MM.1S (cell line): Measurements from ENCODE around the gene OR9Q1.

Source experiments
- DNase-seq: peaks from one replicate; pipeline ENCODE4 v3.0.0-alpha.2; 2015
- H2AFZ ChIP-seq: fragments of 300-600 bp; sonication (generic); 2 replicates; pipeline ENCODE4 v1.6.0; 2016; ENCODE audit warnings: antibody characterized with exemption, low read length
- H3F3A ChIP-seq: fragments of 300-600 bp; sonication (generic); 2 replicates; pipeline ENCODE4 v1.6.1; 2016; ENCODE audit warnings: mild to moderate bottlenecking, antibody characterized with exemption, low read length, moderate library complexity, mixed read lengths; ENCODE audit not compliant: insufficient read depth
- H3K27ac ChIP-seq: fragments of 300-600 bp; sonication (generic); 2 replicates; pipeline ENCODE4 v1.5.1; 2016; ENCODE audit warnings: mild to moderate bottlenecking, low read length
- H3K27me3 ChIP-seq: fragments of 300-600 bp; sonication (generic); replicated peaks from 2 replicates; pipeline ENCODE4 v1.6.0; 2016; ENCODE audit warnings: low read length; ENCODE audit not compliant: insufficient read depth
- H3K36me3 ChIP-seq: fragments of 300-600 bp; sonication (generic); replicated peaks from 2 replicates; pipeline ENCODE4 v1.6.1; 2016; ENCODE audit warnings: mild to moderate bottlenecking, low read length, mixed read lengths; ENCODE audit not compliant: insufficient read depth
- H3K4me1 ChIP-seq: fragments of 300-600 bp; sonication (generic); 2 replicates; pipeline ENCODE4 v1.6.1; 2016; ENCODE audit warnings: low read length, mixed read lengths
- H3K4me2 ChIP-seq: fragments of 300-600 bp; sonication (generic); 2 replicates; pipeline ENCODE4 v1.6.0; 2016; ENCODE audit warnings: low read depth, low read length
- H3K4me3 ChIP-seq: fragments of 300-600 bp; sonication (generic); 2 replicates; pipeline ENCODE4 v1.5.1; 2016; ENCODE audit warnings: low read length, mixed read lengths
- H3K79me2 ChIP-seq: fragments of 300-600 bp; sonication (generic); 2 replicates; pipeline ENCODE4 v1.6.1; 2016; ENCODE audit warnings: mixed run types, low read length, mixed read lengths
- H3K9ac ChIP-seq: fragments of 300-600 bp; sonication (generic); 2 replicates; pipeline ENCODE4 v1.6.1; 2016; ENCODE audit warnings: low read length, mixed read lengths
- H3K9me2 ChIP-seq: fragments of 300-600 bp; sonication (generic); replicated peaks from 2 replicates; pipeline ENCODE4 v1.6.1; 2016; ENCODE audit warnings: mild to moderate bottlenecking, low read length, mixed read lengths; ENCODE audit not compliant: insufficient read depth
- H3K9me3 ChIP-seq: fragments of 300-600 bp; sonication (generic); replicated peaks from 2 replicates; pipeline ENCODE4 v1.6.1; 2016; ENCODE audit warnings: mild to moderate bottlenecking, low read length, mixed read lengths; ENCODE audit not compliant: insufficient read depth
- H4K20me1 ChIP-seq: fragments of 300-600 bp; sonication (generic); 2 replicates; pipeline ENCODE4 v1.6.1; 2016; ENCODE audit warnings: mild to moderate bottlenecking, low read length, moderate library complexity, mixed read lengths; ENCODE audit not compliant: insufficient read depth
- CTCF ChIP-seq: fragments of 300-600 bp; sonication (generic); IDR thresholded peaks from 2 replicates; pipeline ENCODE4 v1.5.1; 2016; ENCODE audit warnings: antibody characterized with exemption, low read length, mixed read lengths
- EZH2 ChIP-seq: fragments of 300-600 bp; sonication (generic); optimal IDR thresholded peaks from 2 replicates; pipeline ENCODE3; 2017; ENCODE audit warnings: low read depth, mild to moderate bottlenecking, antibody characterized with exemption, low read length, mixed read lengths
- EZH2phosphoT487 ChIP-seq: fragments of 300-600 bp; sonication (generic); IDR thresholded peaks from 2 replicates; pipeline ENCODE4 v1.6.1; 2018; ENCODE audit warnings: antibody characterized with exemption, low read length

Gene OR9Q1

GRCh38 chr11:58059007-58059350, 35.3 kb downstream of the OR9Q1 start:
- no peak for DNase-seq
- Histone ChIP-seq H2AFZ (no peak overlapping the region), H3K36me3 (no peaks in the 10 kb centered on the region), H3K27ac (no peak overlapping the region), H3F3A (no peaks in the 10 kb centered on the region), H3K4me1 (no peaks in the 10 kb centered on the region), H4K20me1 (no peaks in the 10 kb centered on the region), H3K4me3 (no peak overlapping the region), H3K79me2 (no peaks in the 10 kb centered on the region), H3K9me2 (no peaks in the 10 kb centered on the region), H3K9ac (no peak overlapping the region), H3K27me3 (no peaks in the 10 kb centered on the region), H3K4me2 (no peak overlapping the region), H3K9me3 (no peaks in the 10 kb centered on the region)
- TF ChIP-seq EZH2phosphoT487 (no peak), EZH2 (no peak)

DNA sequence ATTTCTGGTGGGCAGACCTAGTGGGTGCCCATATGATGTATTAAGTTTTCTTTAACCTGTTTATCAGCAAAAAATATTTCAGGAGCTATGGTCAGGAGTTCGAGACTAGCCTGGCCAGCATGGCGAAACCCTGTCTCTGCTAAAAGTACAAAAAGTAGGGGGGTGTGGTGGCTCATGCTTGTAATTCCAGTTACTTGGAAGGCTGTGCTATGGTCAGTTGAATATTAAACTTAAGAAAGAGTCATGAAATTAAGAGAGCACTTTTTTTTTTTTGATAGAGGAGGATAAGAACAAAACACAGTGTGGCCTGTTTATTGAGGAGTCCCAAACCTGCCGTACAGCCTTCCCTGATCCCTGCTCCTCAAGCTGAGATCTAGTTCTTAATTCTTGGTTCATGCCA, 36.9 kb downstream of the OR9Q1 start:
- Histone ChIP-seq H3K27me3 (no peaks in the 10 kb centered on the region), H3K4me1 (no peaks in the 10 kb centered on the region), H3K9me2 (no peaks in the 10 kb centered on the region), H3K9me3 (no peaks in the 10 kb centered on the region), H2AFZ (no peak overlapping the region), H3K79me2 (no peaks in the 10 kb centered on the region), H4K20me1 (no peaks in the 10 kb centered on the region), H3K27ac (no peak overlapping the region), H3F3A (no peaks in the 10 kb centered on the region), H3K9ac (no peak overlapping the region), H3K4me3 (no peak overlapping the region), H3K4me2 (no peak overlapping the region), H3K36me3 (no peaks in the 10 kb centered on the region)
- DNase-seq = no peak
- no peak for TF ChIP-seq EZH2phosphoT487
- no peak for TF ChIP-seq CTCF
- no peak for TF ChIP-seq EZH2

GRCh38 chr11:58060939-58061672, 37.4 kb downstream of the OR9Q1 start:
- Histone ChIP-seq H3K4me2 (no peak overlapping the region), H3F3A (no peaks in the 10 kb centered on the region), H3K9ac (no peak overlapping the region), H3K27ac (no peak overlapping the region), H3K4me1 (no peaks in the 10 kb centered on the region), H2AFZ (no peak overlapping the region), H3K27me3 (no peaks in the 10 kb centered on the region), H4K20me1 (no peaks in the 10 kb centered on the region), H3K9me2 (no peaks in the 10 kb centered on the region), H3K36me3 (no peaks in the 10 kb centered on the region), H3K79me2 (no peaks in the 10 kb centered on the region), H3K4me3 (no peak overlapping the region), H3K9me3 (no peaks in the 10 kb centered on the region)
- no peak for DNase-seq
- TF ChIP-seq EZH2 (no peak), EZH2phosphoT487 (no peak), CTCF (no peak)

DNA sequence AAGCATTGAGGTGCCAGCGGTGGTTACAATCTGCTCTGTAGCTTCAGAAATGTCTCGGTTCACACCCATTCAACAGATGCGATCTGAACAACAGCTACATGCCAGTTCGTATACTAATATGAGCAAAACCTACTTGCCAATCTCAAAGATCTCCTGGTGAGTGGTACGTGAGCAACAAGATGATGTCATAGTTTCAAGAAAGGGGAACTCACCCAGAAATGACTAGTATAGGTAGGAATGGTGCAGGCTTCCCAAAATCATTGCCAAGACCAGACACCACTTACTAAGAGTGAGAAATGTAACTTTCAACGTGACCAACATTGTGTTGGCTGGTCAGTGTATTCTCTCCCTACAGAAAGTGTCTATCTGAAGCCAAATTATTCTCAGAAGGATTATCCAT, 38.1 kb downstream of the OR9Q1 start:
- Histone ChIP-seq H3K79me2 (no peaks in the 10 kb centered on the region), H3F3A (no peaks in the 10 kb centered on the region), H3K9me3 (no peaks in the 10 kb centered on the region), H3K4me1 (no peaks in the 10 kb centered on the region), H3K4me3 (no peak overlapping the region), H3K9me2 (no peaks in the 10 kb centered on the region), H2AFZ (no peak overlapping the region), H3K27ac (no peak overlapping the region), H4K20me1 (no peaks in the 10 kb centered on the region), H3K27me3 (no peaks in the 10 kb centered on the region), H3K9ac (no peak overlapping the region), H3K36me3 (no peaks in the 10 kb centered on the region), H3K4me2 (no peak overlapping the region)
- no peak for TF ChIP-seq CTCF
- no peak for TF ChIP-seq EZH2
- TF ChIP-seq EZH2phosphoT487 = no peak
- no peak for DNase-seq
